ENCODE data around the gene LCP2.

Gene LCP2

DNA sequence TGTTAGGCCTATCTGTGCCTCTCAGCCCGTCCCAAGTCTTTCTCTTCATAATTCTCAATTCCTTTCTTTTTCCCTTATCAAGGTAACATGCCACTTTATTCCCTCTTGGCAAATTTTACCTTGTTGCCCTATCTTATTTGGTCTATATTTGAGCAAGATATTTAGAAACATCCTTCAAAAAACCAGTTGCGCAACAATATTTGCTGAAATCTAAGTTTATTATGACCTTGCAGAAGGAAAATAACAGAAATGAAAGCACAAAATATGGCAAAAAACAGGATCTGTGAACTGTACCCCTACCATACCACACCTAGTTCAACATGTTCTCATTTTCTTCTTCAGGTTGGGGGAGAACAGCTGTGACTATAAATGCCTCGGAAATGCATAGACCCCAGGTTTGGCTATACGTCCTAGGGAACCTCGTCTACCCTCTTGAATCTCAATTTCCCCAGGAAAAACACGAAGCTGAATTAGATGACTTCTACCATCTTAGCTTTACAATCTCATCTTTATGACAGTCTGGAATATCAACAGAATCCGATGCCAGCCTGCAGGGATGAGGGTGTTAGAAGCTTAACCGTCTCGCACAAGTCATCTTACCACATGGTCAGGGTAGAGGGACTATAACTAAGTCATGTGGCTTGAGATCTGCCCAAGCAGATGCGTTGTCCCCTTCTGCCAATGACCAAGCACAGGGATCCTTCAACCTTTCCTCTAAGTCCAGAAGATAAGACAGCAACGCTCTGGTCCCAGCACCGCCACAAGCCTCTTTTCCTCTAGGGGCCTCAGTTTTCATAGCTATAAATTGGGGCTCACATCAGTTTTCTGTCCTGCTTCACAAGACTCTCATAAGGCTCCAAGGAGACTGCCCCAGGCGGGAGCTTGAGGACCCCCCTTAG, 1.3 kb downstream of the LCP2 start:
- no peak for DNase-seq (ENCODE audit: low spot score)

DNA sequence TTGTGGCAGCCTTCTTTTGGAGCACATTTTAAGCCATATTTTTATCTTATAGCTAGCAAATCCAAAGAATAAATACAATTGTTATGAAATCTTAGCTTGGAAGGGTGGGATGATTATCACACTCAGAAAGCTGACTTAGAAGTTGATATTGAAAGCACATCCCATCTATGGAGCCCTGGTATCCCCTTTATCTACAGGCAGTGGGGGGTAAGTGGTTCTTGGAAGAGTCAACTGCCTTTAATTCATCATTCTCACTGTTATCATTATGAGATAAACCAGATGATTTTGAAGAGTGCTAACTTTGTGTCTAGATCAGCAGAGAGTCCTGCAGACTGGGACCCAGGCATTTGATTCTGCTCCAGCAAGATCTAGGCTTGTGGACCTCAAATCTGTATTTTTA, 3.0 kb downstream of the LCP2 start:
- no peak for DNase-seq (ENCODE audit: low spot score)

DNA sequence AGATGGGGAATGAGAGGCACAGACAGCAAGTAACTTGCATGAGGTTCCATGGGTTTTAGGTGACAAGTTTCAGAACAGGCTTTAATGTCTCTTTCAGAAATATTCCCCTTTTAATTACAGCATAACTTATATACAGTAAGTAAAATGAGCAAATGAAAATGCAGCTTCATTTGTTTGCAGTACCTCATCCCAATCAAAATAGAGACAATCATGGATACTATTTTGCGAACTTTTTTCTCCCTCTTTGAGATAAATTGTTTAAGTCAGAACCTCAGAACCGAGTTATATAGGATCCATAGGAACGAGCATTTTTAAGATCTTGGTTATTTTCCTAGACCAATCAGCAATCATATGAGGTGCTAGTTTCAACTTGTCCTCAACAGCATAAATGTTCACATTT, 3.5 kb downstream of the LCP2 start:
- DNase-seq (ENCODE audit: low spot score) = no peak

DNA sequence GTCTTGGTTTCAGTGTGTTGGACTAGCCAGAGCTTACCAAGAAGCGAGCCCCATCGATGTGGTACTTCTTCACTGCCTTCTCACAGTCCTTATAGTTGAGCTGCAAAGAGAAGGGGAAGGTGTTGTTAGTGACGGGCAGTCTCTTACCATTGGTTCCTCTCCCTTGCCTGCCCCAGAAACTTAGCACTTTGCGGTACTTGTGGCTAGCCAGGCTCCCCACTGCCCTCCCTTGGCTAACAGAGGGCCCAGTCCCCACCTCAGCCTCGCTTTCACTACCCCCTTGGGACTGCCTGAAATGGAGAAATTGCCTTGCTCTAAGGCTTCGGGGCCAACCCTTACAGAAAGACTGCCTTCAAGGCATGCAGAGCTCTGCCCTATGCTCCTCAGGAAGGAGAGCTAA, 4.3 kb downstream of the LCP2 start:
- DNase-seq (ENCODE audit: low spot score) = peak; percentile 54

DNA sequence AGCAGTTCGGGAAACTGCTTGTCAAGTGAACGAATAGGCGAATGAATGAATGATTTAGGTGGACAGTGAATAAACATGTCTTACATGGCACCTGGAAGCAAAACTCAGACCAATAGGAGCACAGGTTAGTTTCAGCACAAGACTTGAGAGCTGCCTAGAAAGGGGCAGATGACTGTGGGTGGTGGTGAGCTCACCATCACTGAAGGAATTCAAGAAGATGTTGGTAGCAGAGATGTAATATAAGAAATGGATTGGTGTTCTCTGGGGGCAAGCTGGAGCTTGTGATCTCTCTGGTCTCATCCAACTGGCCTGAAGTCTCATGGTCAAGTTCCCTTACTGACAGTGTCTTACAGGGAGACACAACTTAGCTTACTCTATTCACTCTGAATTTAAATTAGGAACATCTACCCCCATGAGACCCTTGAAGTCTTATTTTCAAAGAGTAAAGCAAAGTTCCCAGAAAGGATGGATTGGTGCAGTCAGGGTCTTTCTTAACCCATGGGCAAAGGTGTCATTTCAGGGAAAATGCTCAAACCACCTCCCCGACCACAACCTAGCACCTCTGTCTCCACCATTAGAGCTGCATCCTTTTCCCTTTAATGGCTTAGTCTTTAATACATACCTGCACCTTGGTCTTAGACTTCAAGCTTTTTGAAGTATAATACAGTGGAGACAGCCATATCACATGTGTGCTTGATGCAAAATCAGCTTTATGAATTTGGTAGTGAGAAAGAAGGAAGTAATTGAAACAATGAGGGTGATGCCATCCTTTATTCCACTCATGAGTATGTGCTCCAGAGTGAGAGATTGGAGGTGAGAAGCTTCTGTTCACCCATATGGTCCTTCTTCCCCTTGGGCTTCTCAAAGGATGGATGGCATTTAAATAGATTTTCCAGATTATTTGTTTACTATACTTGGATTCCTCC, 5.1 kb downstream of the LCP2 start:
- DNase-seq (ENCODE audit: low spot score) = no peak

DNA sequence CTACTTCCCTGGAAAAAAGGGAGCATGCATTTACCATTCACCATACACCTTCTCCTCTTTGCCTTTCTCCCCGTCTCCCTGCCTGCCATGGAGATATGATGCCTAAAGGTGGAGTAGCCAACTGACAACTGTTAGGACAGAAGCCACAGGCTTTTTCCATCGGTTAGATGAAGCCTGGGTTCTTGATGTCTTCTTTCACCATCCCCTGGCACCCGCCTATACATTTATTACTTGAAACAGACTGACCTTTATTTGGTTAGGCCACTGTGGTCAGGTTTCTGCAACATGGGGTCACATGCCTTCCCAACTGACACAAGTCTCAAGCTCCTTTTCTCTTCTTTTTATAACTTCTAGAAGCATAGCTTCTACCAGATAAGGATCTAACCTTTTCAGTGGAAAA, 7.1 kb downstream of the LCP2 start:
- DNase-seq (ENCODE audit: low spot score) = no peak

DNA sequence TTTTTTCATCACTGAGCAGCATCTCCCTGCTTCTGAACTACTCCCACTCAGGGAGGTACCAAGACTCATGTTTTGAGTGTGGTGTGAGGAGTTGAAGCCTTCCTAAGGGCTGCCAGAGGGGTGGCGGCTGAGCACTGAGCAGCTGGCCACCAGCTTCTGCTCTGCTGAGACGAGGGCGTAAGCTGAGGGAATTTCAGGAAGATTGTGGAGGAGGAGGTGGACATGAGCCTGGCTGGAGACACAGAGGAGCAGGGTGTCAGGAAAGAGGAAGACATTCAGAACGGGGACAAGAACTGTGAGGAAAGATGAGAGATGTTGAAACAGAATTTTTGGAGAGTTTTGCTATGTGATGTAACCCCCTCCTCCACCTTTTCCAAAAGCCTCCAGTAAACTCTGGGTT, 7.8 kb downstream of the LCP2 start:
- DNase-seq (ENCODE audit: low spot score) = no peak

DNA sequence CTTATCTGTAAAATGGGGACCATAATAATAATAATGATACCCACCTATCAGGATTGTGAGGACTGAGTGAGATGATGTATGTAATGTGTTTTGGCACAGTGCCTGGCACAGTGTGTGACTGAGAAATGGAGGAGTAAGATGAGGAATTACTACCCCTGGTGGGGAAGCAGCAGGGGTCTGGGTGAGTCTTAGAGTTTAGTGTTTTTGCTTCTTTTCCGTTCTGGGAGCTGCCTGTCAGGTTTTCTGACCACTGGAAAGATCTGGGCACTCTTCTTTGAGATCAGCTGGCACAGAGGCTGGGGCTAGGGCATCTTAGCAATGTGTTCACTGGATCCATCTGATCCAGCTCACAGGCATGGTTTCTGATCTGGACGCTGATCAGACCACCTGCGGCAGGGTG, 8.5 kb downstream of the LCP2 start:
- no peak for DNase-seq (ENCODE audit: low spot score)

DNA sequence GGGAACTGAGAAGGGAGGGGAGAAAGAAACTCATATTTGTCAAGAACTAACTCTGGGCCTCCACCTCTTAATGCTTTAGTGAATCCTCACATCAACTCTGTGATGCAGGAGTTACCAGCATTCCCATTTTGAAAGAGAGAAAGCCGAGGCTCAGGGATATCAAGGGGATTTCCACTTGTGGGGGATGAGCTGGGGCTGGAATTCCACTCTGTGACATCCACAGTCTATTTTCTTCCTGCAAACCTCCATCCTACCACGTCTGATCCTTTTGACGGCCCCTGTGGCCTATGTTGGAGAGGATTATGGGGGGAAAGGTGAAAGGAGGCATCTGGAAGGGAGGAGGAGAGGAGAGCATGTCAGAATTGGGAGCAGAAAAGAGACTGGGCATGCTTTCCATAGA, 9.0 kb downstream of the LCP2 start:
- no peak for DNase-seq (ENCODE audit: low spot score)

DNA sequence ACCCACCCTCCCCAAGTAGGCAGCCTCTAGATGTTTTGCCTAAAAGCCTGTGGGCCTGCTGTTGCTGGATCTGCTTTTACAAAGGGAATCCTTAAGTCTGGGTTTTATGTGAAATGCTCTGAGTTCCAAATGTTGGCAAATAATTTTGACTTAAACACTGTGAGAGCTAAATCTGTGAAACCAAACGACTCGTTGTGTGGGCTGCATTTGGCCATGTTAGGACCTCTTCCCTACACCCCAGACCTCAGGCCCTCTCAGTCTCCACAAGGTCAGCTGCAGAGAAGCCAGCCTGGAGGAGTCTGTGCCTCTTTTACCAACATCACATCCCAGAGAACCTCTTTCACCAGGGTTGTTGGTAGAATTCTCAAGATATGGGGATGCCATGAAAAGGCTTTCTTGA, 9.4 kb downstream of the LCP2 start:
- DNase-seq (ENCODE audit: low spot score) = no peak

DNA sequence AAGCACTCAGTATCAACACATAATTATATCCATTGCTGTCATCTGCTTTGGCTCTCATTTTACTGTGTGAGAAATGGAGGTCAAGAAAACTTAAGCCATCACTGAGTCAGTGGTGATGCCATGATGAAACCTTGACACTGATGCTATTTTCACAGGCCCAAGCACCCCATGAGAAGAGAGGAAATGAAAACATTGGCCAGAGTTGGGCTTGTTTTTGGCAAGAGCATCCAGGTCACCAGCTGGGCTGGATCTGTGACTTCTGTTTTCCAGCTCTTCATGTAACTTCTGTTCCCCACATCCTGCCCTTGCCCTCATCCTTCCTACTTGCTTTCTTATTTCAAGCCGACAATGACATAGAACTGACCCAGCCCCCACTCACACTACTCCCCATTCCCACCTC, 10.0 kb downstream of the LCP2 start:
- DNase-seq (ENCODE audit: low spot score) = no peak

DNA sequence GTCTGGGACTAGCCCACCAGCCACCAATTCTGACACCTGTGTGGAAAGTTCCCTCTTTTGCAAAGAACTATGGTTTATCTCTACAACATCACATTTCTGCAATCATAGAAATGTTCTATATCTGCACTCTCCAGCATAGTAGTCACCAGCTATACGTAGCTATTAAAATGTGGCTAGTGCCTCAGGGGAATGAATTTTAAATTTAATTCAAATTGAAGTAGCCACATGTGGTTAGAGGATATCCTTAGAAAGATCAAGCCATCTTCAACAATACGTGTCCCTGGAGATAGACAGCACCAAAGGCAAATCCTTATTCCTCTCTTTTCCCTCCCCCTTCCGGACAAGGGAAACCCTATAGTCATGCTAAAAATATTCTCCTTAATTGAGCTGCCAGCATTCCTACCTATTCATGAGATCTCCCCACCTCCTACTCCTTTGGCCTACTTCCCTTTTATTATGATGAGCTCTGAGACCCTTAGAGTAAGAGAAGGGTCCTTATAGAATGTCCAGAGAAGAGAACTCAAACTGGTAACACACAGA, 11.1 kb downstream of the LCP2 start:
- DNase-seq (ENCODE audit: low spot score) = no peak

DNA sequence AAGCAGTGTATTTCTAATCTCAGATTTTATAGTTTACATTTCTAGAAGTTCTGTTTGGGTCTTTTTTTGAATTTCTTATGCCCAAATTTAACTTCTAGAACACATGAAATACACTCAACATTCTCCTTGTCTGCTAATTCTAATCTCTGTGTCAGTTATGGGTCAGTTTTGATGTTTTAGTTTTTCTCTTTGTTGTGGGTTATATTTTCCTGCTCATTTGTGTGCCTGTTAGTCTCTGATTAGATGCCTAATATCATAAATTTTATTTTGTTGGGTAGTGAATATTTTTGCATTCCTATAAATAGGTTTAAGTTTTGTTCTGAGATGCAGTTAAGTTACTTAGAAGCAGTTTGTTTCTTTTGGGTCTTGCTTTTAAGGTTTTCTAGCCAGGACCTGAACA, 12.4 kb downstream of the LCP2 start:
- DNase-seq (ENCODE audit: low spot score) = no peak

DNA sequence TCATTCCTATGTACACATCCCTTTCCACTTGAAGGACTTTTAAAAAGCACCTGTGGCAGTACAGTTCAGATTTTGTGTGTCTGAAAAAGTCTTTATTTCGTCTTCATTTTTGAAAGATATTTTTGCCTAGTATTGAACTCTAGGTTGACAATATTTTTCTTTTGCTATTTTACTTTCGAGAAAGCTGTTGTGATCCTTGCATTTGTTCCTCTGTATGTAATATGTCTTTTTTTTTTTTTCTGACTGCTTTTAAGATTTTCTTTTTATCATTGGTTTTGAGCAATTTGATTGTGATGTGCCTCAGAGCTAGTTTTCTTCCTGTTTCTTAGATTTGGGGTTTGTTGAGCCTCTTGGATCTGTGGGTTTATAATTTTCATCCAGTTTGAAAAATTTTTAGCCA, 13.3 kb downstream of the LCP2 start:
- no peak for DNase-seq (ENCODE audit: low spot score)

DNA sequence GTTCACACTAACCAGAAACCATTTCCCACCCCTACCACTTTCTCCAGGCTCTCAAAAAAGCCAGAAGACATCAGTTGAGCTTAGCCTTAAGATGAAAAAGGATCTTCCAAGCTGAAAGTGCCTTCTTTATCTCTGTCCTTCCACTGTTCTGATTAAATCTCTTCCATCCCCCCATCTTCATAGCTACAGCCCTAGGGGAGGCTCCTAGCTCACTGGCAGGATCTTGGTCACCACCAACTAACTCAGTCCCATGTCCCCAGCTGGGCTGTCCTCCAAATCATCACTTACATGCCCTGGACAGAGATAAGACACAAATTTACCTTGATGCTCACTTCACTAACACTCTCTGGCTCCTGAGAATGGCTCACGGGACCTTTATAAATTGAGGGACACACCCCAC, 14.3 kb downstream of the LCP2 start:
- DNase-seq (ENCODE audit: low spot score) = no peak

DNA sequence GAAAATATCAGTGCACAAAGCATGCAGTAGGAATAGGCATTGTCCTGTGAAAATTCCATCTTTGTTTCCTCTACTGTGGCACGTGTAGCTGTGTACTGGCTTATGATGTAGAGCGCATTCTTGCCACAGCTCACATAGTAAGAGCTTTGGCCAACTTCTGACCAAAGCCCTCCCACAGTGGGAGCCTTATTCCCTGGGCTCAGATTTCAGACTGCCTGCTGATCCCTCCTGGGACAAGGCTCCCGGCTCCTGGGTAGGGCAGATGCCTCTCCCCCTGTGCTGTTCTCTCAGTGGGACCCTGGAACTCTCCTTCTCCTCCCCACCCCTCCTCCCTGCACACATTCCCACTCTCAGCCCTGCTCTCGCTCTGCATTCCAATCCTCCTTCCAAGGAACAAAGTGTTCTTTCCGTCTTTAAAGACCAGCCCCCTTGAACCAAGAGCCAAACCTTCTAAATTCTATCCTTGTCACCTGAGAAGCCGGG, 17.5 kb downstream of the LCP2 start:
- no peak for DNase-seq (ENCODE audit: low spot score)

DNA sequence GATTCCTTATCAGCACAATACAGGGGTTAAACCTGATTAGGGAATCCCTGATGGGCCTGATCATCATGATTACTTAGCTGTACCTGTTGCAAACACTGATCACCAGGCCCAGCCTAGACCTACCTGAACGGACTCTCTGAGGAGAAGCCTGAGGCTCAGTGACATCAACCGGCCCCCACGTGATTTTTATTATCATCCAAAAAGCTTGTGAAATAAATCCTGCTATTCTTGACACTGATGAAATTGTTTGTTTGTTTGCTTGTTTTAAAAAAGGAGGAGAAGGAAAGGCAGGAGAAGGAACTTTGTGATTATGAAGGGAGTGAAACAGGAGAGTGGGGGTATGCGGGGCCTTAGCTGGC, 18.1 kb downstream of the LCP2 start:
- DNase-seq (ENCODE audit: low spot score) = no peak

DNA sequence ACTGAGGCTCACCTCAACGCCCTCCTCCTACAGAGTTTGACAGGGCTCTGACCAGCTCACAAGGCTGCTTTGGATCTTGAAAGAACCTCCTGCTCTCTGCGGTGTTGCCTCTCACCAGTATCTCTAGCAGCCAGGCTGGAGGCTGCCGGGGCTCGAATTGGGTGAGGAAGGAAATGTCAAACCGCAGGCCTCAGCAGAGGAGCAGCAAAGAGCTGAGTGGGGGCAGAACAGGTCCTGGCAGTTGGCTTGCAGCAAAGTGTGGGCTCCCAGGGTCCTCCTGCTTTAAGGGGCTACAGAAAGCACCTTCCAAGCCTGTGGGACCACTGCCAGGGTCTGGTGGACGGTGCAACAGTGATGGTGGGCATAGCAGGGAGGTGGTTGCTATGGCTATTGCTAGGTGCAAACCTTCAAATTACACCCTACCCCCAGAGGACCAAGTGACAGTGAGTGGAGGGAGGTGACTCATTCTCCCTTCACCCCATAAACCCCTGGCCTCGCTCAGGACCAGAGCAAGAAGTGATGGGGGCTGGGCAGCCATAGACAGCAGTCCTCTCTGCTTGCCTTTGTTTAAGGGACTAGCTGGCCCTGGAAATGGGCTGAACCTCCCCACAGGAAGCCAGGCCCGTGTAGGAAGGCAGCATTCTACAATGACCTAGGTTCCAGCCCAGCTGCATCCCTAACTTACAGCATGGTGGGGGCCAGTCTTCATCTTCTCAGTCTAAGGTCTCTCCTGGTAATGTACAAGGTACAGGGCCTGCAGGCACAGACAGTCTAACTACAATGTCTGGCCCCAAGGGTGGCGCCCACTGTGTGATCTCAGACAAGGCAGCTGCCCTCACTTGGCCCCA, 18.7 kb downstream of the LCP2 start:
- peak; percentile 91 for DNase-seq (ENCODE audit: low spot score)

DNA sequence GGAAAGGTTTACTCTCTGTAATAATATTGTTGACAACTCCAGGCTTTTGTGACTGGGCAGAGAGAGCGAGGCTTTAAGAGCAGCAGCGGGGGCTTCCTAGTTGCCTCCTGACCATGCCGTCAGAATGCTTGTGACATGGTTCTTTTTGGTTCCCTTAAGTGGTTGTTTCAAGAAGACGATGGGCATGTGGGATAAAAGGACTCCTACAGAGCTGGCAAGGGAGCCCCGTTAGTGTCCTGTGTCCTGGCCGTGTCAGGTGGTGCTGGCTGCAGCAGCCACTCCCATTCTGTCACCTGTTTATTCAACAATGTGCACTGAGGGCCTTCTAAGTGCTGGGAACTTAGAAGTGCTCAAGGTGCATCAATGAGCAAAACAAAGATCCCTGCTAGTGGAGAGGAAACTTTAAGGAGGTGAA, 19.7 kb downstream of the LCP2 start:
- DNase-seq (ENCODE audit: low spot score) = no peak

DNA sequence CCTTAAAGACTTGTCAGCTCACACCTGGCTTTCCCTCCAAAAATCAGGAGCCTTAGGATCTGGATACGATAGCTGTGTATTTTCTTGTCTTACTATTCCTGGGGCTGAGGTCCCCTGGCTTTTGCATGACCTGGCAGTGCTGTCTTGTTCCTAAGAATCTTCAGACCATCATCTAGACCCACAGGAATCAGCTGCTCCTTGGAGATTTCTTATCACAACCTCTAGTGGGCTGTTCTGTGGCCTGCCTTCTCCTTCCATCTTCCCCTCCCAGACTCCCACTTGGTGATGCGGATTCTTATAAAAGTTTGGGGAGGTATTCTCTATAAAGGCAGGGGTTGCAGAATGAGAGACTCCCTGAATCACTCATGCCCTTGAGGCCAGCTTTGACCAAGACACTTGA, 21.4 kb downstream of the LCP2 start:
- no peak for DNase-seq (ENCODE audit: low spot score)

DNA sequence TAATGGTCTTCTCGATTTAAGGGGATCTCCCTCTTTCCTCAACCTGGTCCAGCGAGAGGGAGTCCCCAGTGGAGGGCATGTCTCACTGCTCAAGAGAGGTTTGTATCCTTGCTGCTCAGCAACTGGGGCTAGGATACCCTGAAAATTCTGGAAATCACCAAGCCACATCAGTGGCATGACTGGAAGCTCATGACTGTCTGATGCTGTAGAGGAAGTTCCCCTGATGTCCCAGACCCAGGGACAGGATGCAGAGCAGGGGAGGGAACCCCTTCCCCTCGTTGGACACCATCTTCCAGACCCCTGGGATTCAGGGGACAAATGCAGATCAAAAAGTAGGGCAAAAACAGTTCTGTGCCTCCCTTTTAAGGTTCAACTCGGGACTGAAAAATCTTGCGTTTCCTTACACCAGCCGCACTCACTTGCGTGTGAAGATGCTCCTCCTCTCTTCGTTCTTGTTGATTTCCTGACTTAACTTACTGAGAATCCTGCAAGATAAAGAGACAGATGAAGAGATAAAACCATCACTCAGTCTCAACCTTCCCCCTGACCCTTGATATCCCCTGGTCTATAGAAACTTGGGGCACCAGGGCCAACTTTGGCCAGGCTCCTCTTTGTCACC, 22.1 kb downstream of the LCP2 start:
- DNase-seq (ENCODE audit: low spot score) = no peak

All from CD4-positive, alpha-beta T cell treated with Interleukin-6 at 100 ng/mL for 8 hours (primary cell).